HG02623 (cell line): Measurements from ENCODE around the gene GPBP1.
"Not testable (repeated sequence)": the region's sequence is repeated elsewhere in the genome, so short reads cannot be mapped to it uniquely, and the experiment has no call there.

Experiments used
- ATAC-seq: cut with Tn5 transposase; IDR thresholded peaks from one replicate; pipeline ENCODE4 v1.9.1; 2021; ENCODE audit warnings: moderate library complexity; ENCODE audit not compliant: unreplicated experiment

The GPBP1 gene

DNA sequence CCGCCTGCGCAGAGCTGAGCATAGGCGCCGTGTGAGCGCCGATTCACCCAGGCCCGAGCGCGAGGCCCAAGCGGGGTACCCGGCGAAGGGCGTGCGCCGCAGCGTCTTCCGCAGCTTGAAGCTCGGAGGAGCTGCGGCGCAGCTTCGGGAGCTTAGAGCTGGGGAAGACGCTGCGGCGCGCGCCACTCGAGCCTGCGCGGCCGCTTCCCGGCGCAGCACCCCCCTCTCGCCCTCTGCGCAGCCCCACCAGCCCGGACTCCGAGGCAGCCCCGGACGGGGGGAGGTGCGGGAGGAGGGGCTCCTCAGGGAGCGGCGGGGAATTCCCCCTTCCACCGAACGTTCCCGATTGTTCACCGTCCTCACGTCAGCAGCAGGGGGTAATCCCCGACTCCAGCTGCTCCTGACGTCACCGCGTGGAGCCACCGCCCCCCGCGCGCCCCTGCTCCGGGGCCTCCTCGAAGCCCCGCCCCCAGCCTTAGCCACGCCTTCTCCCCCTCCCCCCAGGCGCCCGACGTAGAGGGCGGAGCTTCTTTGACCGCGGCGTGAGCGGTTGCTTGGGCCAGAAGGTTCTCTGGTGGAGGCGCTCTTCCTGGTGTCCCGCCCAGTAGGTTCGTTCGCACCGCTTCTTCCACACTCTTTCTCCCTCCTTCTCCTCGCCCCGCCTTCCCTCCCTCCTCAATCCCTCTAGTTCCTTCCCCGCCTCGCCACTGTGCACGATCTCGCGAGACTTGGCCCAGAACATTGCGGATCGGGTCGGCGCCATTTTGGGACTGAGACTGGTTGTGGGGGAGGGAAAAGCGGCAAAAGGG is at the start of gene GPBP1:
GPBP1 (plus strand) TSS at position 741 of the 809 bp plus-strand sequence. CDS start 40,072 bp downstream, outside the sequence.
- ATAC-seq, result peak; percentile 64

GRCh38 chr5:57128325-57128724 is 45.5 kb upstream of the GPBP1 start:
- no peak for ATAC-seq

DNA sequence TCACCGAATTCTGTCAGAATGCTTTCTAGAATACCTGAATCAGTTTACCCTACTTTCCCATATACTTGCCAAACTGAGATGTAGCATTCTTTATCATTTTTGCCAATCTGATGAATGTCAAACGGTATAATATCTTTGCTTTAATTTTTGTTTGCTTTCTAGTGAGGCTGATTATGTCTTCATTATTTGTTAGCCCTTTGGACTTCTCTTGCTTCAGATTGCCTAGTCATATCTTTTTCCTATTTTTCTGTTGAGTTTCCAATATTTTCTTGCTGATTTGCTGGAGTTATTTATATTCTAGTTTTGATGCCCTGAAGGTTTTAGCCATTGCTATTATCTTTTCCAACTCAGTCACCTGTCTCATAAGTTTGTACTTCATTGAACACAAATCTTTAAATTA is 40.3 kb upstream of the GPBP1 start:
- no peak for ATAC-seq

DNA sequence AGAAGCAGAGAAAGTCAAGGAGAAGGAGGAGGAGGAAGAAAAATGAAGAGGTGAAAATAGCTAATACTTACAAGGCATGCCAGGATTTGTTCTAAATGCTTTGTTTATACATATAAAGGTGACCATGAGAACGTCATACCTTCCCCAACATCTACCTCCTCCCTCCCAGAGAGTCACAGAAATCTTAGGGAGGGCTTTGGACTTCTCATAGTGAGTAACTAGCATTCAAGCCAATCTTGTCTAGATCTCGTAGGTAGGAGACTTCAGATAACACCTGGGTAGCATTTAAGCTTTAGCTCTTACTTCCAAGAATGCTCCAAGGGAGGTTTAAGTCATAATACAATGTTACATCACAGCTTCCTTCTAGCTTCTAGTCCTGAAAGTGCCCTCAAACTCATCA is 36.5 kb upstream of the GPBP1 start:
- ATAC-seq, result no peak

GRCh38 chr5:57152316-57152715 is 21.5 kb upstream of the GPBP1 start:
- no peak for ATAC-seq

DNA sequence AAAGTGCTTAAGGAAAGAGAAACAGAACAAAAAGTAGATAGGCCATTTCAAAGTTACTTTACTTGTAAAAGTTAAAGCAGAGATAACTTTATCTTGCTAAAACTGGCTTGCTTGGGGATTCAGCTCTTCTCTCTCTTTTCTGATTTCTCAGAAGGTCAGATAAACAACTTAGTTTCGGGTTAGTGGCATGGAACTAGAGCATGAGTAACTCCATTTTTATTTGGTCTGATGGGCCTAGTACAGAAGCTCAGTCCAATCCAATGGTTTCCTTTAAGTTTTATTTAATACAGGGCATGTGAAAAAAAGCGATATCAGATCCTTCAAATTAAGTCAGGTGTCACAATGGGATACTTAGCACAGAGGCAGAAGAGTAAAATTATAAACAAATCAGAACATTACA is 18.8 kb upstream of the GPBP1 start:
- no peak for ATAC-seq

DNA sequence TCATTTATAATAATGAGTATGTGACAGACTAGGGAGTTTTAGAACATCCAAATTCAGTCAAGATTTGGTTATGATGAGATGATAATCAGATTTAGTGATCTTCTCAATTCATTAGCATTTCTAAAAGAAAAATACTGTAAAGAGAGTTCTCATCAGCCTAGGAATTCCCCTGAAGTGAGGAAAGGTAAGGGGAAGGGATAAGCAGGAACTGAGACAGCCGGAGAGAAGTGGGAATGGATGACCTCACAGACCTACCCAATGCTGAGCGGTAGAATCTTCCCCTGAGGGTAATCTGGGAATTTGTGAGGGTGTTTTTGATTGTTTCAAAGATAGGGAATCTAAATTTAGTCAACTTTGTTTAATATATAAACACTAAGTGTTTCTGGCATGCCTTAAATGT is 16.7 kb upstream of the GPBP1 start:
- no peak for ATAC-seq

- ATAC-seq, result no peak
Measured at GRCh38 chr5:57157666-57158065, 16.2 kb upstream of the GPBP1 start.

- no peak for ATAC-seq
Measured at GRCh38 chr5:57163553-57164006, 10.3 kb upstream of the GPBP1 start.

- no peak for ATAC-seq
Measured at GRCh38 chr5:57164124-57164523, 9.7 kb upstream of the GPBP1 start.

DNA sequence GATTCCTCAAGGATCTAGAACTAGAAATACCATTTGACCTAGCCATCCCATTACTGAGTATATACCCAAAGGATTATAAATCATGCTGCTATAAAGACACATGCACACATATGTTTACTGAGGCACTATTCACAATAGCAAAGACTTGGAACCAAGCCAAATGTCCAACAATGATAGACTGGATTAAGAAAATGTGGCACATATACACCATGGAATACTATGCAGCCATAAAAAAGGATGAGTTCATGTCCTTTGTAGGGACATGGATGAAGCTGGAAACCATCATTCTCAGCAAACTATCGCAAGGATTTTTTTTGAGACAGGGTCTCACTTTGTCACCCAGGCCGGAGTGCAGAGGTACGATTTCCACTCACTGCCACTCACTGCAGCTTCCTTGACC is 8.7 kb upstream of the GPBP1 start:
- ATAC-seq, result not testable (repeated sequence)

DNA sequence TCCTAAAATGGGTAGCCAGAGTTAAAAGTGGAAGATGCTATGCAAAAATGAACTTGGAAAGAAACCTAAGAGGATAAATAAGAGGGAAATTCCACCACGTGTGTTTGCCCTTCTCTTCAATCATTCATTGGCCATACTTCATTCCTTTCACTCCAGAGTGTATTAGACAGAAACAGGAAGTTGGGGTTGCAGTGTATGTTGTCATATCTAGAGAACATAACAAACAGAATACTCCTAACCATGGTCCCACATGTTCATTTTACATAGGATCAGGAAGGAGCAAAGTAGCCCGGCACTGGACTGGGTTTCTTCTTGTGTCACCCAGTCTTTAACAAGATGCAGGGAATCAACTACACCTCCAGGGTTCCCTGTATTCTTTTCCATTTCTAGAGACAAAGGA is 7.6 kb upstream of the GPBP1 start:
- peak; percentile 52 for ATAC-seq

GRCh38 chr5:57167201-57167600 is 6.7 kb upstream of the GPBP1 start:
- ATAC-seq, result no peak

DNA sequence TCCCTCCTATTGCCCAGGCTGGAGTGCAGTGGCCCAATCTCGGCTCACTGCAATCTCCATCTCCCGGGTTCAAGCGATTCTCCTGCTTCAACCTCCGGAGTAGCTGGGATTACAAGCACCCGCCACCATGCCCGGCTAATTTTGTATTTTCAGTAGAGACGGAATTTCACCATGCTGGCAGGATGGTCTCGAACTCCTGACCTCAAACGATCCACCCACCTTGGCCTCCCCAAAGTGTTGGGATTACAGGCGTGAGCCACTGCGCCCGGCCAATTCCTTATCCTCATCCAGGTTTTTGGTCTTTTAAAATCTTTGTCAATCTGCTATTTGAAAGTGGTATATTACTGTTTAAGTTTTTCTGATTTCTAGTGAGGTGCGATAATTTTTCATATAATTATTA is 3.7 kb upstream of the GPBP1 start:
- ATAC-seq, result not testable (repeated sequence)

GRCh38 chr5:57171816-57172465 is 1.9 kb upstream of the GPBP1 start:
- ATAC-seq, result no peak

DNA sequence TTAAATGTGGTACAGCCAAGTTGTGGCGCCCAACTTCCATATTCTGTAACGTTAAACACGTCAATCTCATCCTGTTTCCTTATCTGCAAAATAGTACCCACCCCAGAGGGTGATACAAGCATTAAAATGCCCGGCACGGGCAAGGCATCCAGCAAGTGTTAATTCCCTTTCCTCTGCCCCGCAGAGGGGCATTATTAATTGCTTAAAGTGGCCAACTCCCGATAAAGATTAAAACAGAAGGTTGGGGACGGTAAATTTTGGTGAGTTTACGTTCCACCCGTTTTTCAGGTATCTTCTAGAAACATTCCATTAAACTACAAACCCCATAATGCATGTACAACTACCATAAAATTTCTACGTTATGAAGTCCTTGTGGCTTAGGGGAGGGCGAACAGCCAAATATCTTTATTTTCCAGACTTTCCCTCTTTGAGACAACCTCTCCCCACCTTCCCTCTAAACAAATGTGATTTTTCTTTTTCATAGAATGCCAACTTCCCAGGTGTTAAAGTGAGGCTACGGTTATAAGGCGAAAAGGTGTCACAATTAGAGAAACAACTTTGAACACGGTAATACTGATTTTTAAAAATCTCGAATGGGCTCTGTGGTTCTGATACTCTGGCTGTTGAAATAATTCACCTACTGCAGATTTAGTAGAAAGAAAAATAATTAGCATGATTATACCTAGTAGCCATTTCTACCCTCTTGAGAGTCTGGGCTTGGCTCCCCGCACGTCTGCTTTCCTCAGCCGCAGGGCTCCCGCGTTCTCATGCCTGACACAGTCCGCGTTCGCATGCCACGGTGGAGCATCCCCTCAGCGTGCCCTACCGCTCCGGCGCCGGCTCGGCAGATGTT is 1.2 kb upstream of the GPBP1 start:
- ATAC-seq, result no peak

GRCh38 chr5:57174128-57174889 is 450 bp downstream of the GPBP1 start:
- ATAC-seq, result no peak

DNA sequence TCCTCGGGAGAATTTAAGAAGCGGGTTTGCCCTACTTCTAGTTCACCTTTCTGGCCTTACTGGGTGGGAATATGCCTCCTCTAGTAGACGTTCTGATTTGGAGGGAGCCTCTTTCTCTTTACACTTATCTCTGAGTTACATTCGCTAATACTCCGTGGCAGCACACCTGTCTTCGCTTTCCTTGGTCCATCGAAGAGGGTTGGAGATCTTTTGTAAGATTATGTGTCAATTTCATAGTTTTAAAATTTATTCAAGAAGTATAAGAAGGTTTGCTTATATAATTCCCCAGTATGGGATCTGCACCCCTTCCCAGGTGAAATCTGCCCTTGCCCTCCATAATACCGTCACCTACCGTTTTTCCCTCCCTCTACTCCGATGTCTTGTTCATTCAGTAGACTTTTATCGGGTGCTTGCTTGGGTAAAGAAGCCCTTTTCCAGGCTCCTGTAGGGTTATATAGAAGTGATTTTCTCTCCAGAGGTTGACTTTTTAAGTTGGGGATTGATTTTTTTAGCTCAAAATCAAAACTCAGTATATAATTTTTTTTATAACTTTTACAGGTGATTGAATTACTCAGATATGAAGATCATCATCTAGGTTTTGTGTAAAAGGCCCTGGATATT is 1.1 kb downstream of the GPBP1 start:
- ATAC-seq, result no peak

DNA sequence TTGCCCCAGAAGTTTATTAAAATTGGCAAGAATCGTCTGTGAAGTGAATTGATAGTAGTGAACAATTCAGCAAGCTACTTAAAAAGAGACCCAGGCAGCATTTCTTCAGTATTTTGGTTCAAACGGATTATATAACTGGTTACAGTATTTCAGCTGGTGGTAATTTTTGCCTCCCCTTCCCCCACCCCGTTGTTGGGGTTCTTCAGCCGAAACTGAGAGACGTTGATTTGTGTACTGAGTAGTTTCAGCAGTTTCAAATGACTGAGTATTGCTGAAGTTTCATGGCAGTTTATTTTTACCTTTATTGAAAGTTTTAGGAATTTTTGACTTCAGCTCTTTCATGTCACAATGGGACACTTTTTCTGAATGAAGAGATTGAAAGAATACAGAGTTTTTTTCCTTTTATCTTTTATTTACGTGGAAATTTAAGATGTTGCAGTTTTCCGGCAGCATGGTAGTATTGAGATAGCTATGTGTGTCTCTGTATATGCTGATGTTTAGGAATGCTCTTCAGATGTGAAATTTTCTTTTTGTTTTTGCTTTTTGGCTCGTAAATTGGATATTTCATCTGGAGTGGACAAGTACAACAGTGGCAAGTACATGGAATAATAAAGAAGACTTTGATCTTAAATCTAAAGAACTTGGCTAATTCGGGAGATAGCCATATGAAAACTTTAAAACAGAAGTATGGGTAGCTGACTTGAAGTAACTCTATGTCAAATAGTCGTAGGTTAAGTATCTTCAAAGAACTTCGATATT is 1.9 kb downstream of the GPBP1 start:
- ATAC-seq, result no peak
